ENCODE results near the gene BCL11B. TPM values are rescaled to one million over a fixed set of nuclear protein-coding genes. Genes with fewer than 3 reads are reported as not detected.

BCL11B gene
- total RNA-seq, 2 experiments from 2014 or later, result not detected

DNA sequence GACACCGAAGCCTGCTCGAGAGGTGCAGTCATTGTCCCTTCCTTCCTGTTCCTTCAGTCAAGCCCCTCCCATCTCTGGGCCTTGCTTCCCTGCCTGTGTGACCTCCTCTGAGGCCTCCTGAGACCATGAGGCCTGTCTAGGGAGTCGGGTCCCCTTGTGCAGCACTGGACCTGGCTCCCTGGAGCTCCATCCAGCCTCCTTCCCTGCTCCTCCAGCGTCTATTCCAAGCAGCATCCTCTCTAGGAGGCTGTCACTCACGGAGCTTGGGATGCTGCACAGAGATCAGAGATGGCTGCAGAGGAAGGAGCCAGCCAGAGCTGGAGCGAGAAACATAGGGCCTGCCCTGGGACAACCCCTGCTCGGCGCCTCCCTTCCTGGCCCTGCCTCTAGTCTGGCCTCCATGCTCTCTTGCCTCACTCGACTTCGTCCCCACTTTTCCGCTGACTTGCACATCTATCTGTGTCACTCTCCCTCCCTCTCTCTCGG is 142.7 kb downstream of the BCL11B start:
- Histone ChIP-seq H3K79me2 (ENCODE audit: insufficient read depth, low read depth, low read length) (no peaks in the 10 kb centered on the region), H2AFZ (ENCODE audit: low read length) (no peak overlapping the region), H3K9me3 (ENCODE audit: low read length) (no peaks in the 10 kb centered on the region), H3K9me2 (ENCODE audit: insufficient read depth, low read length) (no peaks in the 10 kb centered on the region), H3K36me3 (ENCODE audit: insufficient read depth, low read length) (no peaks in the 10 kb centered on the region), H3K4me2 (ENCODE audit: low read length) (no peak overlapping the region), H3K4me1 (ENCODE audit: insufficient read depth, low read length, poor library complexity, severe bottlenecking) (no peaks in the 10 kb centered on the region), H4K20me1 (ENCODE audit: insufficient read depth, low read length) (no peaks in the 10 kb centered on the region), H3K27ac (ENCODE audit: low read depth, low read length, poor library complexity, severe bottlenecking) (no peak overlapping the region), H3K4me3 (ENCODE audit: low read depth, low read length, poor library complexity, severe bottlenecking) (no peak overlapping the region)
- DNase-seq (ENCODE audit: low spot score), result no peak
- intact Hi-C loops (cut with micrococcal nuclease; ENCODE audit: unreplicated experiment), result no loop called here
- CTCF ChIA-PET (ENCODE audit: unreplicated experiment), result no interaction called here
- no TSS peak for BruUV-seq (replicated peaks)
- POLR2A ChIA-PET, result no interaction called here
- TF ChIP-seq EZH2phosphoT487 (IDR thresholded peaks at IDR 0.05; ENCODE audit: borderline replicate concordance, low read depth, low read length), result no peak

DNA sequence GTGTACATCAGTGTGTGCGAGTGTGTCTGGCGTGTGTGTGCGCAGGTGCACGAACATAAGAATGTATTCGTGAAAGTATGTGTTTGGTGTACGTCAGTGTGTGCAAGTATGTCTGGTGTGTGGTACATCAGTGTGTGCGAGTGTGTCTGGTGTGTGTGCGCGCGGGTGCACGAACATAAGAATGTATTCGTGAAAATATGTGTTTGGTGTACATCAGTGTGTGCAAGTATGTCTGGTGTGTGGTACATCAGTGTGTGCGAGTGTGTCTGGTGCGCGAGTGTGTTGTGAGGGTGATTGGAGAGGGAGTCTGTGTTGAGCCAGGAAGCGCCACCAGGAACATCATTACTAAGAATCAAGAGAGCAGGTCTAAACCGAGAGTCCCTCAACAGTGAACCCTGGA is 143.8 kb downstream of the BCL11B start:
- intact Hi-C loops (cut with micrococcal nuclease; ENCODE audit: unreplicated experiment), result no loop called here

DNA sequence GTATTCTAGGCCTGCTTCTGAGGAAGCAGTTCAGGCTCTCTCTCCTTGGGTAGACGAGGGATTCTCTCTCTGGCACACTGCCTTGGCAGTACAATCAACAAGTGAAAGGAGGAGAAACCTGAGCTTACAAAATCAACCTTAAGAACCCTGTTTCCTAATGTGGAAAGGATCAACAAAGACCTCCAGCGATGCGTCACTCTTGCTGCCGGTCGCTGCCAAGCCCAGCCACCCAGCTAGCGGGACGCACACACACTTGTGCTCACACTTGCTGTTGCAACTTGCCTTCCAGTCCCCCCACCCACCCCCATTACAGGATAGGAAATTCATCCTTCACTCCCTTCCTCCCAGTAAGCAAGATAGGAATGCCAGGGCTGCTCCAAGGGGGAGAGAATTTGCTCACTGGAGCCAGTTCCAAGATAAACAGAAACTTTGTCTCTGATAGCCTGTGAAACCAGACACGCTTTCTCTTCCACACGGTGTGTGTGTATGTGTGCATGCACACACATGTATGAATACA is 144.3 kb downstream of the BCL11B start:
- POLR2A ChIA-PET, result no interaction called here
- TF ChIP-seq, protein P1, sequence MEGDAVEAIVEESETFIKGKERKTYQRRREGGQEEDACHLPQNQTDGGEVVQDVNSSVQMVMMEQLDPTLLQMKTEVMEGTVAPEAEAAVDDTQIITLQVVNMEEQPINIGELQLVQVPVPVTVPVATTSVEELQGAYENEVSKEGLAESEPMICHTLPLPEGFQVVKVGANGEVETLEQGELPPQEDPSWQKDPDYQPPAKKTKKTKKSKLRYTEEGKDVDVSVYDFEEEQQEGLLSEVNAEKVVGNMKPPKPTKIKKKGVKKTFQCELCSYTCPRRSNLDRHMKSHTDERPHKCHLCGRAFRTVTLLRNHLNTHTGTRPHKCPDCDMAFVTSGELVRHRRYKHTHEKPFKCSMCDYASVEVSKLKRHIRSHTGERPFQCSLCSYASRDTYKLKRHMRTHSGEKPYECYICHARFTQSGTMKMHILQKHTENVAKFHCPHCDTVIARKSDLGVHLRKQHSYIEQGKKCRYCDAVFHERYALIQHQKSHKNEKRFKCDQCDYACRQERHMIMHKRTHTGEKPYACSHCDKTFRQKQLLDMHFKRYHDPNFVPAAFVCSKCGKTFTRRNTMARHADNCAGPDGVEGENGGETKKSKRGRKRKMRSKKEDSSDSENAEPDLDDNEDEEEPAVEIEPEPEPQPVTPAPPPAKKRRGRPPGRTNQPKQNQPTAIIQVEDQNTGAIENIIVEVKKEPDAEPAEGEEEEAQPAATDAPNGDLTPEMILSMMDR (conservative IDR thresholded peaks at IDR 0.05; ENCODE audit: low read length), result no peak
- no peak for TF ChIP-seq EZH2phosphoT487 (IDR thresholded peaks at IDR 0.05; ENCODE audit: borderline replicate concordance, low read depth, low read length)
- Histone ChIP-seq H3K9me3 (ENCODE audit: low read length) (no peaks in the 10 kb centered on the region), H3K79me2 (ENCODE audit: insufficient read depth, low read depth, low read length) (no peaks in the 10 kb centered on the region), H3K4me3 (ENCODE audit: low read depth, low read length, poor library complexity, severe bottlenecking) (no peak overlapping the region), H3K4me1 (ENCODE audit: insufficient read depth, low read length, poor library complexity, severe bottlenecking) (no peaks in the 10 kb centered on the region), H3K9me2 (ENCODE audit: insufficient read depth, low read length) (no peaks in the 10 kb centered on the region), H3K36me3 (ENCODE audit: insufficient read depth, low read length) (no peaks in the 10 kb centered on the region), H3K27ac (ENCODE audit: low read depth, low read length, poor library complexity, severe bottlenecking) (no peak overlapping the region), H2AFZ (ENCODE audit: low read length) (no peak overlapping the region), H3K4me2 (ENCODE audit: low read length) (no peak overlapping the region), H4K20me1 (ENCODE audit: insufficient read depth, low read length) (no peaks in the 10 kb centered on the region)
- BruUV-seq (replicated peaks), result no TSS peak
- intact Hi-C loops (cut with micrococcal nuclease; ENCODE audit: unreplicated experiment), result no loop called here
- CTCF ChIA-PET (ENCODE audit: unreplicated experiment), result no interaction called here
- DNase-seq (ENCODE audit: low spot score), result no peak

More for the DNA sequence above, 143.8 kb downstream of the BCL11B start:
- Histone ChIP-seq H4K20me1 (ENCODE audit: insufficient read depth, low read length) (no peaks in the 10 kb centered on the region), H2AFZ (ENCODE audit: low read length) (no peak overlapping the region), H3K4me2 (ENCODE audit: low read length) (no peak overlapping the region), H3K9me2 (ENCODE audit: insufficient read depth, low read length) (no peaks in the 10 kb centered on the region), H3K9me3 (ENCODE audit: low read length) (no peaks in the 10 kb centered on the region), H3K4me1 (ENCODE audit: insufficient read depth, low read length, poor library complexity, severe bottlenecking) (no peaks in the 10 kb centered on the region), H3K79me2 (ENCODE audit: insufficient read depth, low read depth, low read length) (no peaks in the 10 kb centered on the region), H3K36me3 (ENCODE audit: insufficient read depth, low read length) (no peaks in the 10 kb centered on the region), H3K4me3 (ENCODE audit: low read depth, low read length, poor library complexity, severe bottlenecking) (no peak overlapping the region), H3K27ac (ENCODE audit: low read depth, low read length, poor library complexity, severe bottlenecking) (no peak overlapping the region)
- CTCF ChIA-PET (ENCODE audit: unreplicated experiment), result no interaction called here
- DNase-seq (ENCODE audit: low spot score), result no peak
- TF ChIP-seq EZH2phosphoT487 (IDR thresholded peaks at IDR 0.05; ENCODE audit: borderline replicate concordance, low read depth, low read length), result no peak
- TF ChIP-seq, protein P1 (conservative IDR thresholded peaks at IDR 0.05; ENCODE audit: low read length), result no peak
- BruUV-seq (replicated peaks), result no TSS peak
- POLR2A ChIA-PET, result no interaction called here

Measured in OCI-LY7 (cell line).